ENCODE measurements around the gene MBP. TPM values are rescaled to one million over a fixed set of nuclear protein-coding genes. Genes with fewer than 3 reads are reported as not detected.

Gene MBP
- total RNA-seq, 1 donor from 2014 or later: 9.7 TPM

DNA sequence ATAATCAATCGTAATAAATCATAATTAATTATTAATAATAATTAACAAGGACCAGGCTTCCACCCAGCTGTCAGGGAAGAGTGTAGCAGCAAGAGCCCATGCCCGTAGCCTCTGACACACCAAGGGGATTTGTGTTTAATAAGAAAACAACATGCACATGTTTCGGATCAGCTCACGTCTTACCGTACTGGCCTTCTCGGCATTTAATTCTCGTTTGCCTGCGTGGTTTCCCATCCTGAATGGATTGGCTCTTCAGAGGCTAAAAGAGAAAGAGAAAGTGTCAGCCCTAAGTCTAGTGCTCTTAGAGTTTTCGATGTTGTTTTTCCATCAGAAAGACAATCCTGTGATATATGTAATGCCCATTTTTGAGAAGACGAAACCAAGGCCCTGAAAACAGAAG lies 27.6 kb downstream of the MBP start:
- Mint-ChIP-seq H3K36me3 (ENCODE audit: low read depth, unreplicated experiment) (no peaks in the 10 kb centered on the region), H3K27me3 (ENCODE audit: unreplicated experiment) (peaks cover 3% of the 10 kb centered on the region), H3K4me3 (ENCODE audit: unreplicated experiment) (no peak overlapping the region), H3K4me1 (ENCODE audit: unreplicated experiment) (peaks cover 56% of the 10 kb centered on the region), H3K9me3 (ENCODE audit: unreplicated experiment) (no peaks in the 10 kb centered on the region), H3K27ac (ENCODE audit: unreplicated experiment) (no peak overlapping the region)
- DNase-seq (ENCODE audit: low spot score): no peak
- TF ChIP-seq, protein P1, sequence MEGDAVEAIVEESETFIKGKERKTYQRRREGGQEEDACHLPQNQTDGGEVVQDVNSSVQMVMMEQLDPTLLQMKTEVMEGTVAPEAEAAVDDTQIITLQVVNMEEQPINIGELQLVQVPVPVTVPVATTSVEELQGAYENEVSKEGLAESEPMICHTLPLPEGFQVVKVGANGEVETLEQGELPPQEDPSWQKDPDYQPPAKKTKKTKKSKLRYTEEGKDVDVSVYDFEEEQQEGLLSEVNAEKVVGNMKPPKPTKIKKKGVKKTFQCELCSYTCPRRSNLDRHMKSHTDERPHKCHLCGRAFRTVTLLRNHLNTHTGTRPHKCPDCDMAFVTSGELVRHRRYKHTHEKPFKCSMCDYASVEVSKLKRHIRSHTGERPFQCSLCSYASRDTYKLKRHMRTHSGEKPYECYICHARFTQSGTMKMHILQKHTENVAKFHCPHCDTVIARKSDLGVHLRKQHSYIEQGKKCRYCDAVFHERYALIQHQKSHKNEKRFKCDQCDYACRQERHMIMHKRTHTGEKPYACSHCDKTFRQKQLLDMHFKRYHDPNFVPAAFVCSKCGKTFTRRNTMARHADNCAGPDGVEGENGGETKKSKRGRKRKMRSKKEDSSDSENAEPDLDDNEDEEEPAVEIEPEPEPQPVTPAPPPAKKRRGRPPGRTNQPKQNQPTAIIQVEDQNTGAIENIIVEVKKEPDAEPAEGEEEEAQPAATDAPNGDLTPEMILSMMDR (IDR thresholded peaks at IDR 0.05; ENCODE audit: unreplicated experiment): no peak

DNA sequence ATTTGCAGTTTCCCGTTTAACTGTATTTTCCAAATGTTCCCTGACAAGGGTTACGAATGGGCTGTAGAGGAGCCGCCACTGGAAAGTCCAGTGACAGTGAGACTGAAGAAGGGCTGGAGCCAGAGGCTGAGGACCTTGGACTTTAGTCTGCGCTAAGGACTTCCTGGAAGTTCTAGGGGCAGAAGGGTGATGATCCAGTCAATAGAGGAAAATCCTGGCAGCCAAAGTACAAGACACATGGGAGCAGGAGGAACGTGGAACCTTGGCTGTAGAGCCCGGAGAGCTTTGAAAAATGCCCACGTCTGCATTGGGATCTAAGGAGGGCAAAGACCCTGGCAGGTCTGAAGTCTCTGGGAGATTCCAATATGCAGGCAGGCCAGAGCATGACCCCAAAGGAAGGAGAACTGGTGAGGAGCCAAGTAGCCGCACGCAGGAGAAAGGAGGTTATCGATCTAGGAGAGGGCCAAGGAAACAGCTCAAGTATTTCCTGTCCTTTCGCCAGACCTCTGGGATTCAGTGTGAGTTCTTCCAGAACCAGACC lies 28.5 kb downstream of the MBP start:
- Mint-ChIP-seq H3K27ac (ENCODE audit: unreplicated experiment) (no peak overlapping the region), H3K4me1 (ENCODE audit: unreplicated experiment) (peaks cover 64% of the 10 kb centered on the region), H3K27me3 (ENCODE audit: unreplicated experiment) (peaks cover 3% of the 10 kb centered on the region), H3K36me3 (ENCODE audit: low read depth, unreplicated experiment) (no peaks in the 10 kb centered on the region), H3K9me3 (ENCODE audit: unreplicated experiment) (no peaks in the 10 kb centered on the region), H3K4me3 (ENCODE audit: unreplicated experiment) (no peak overlapping the region)
- TF ChIP-seq, protein P1 (IDR thresholded peaks at IDR 0.05; ENCODE audit: unreplicated experiment): no peak
- no peak for DNase-seq (ENCODE audit: low spot score)

DNA sequence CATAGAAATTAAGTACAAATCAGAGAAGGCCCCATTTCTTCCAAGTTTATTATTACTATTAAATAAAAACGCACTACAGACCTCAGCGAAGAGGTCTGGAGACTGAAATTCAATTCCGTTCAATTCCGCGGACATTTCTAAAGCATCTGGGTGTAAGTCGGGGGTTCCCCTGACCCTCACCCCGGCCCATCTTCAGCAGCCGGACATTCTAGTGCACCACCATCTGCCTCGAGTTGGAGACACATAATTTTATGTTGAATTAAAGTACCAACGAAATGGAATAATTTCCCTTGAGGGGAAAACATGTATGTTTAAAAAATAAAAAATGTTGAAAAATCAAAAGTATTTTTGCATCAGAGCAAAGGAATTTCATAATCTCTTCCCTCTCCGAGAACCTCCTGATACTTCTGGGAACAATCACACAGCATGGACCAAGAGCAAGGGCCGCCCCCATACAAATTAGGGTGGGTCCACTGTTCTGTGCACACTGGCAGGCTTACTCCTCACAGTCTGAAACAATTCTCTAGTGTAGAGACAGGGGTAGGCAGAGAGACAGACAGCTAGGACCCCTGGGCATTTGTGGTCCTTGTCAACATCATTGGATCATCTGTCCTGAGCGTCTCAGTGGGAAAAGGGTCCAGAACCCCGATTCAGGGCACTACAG lies 29.3 kb downstream of the MBP start:
- H3K9me3 Mint-ChIP-seq (ENCODE audit: unreplicated experiment): no peaks in the 10 kb centered on the region
- H3K36me3 Mint-ChIP-seq (ENCODE audit: low read depth, unreplicated experiment): no peaks in the 10 kb centered on the region
- H3K4me3 Mint-ChIP-seq (ENCODE audit: unreplicated experiment): no peak overlapping the region
- peaks cover 70% of the 10 kb centered on the region for H3K4me1 Mint-ChIP-seq (ENCODE audit: unreplicated experiment)
- DNase-seq (ENCODE audit: low spot score): no peak
- H3K27ac Mint-ChIP-seq (ENCODE audit: unreplicated experiment): no peak overlapping the region
- TF ChIP-seq, protein P1 (IDR thresholded peaks at IDR 0.05; ENCODE audit: unreplicated experiment): no peak
- H3K27me3 Mint-ChIP-seq (ENCODE audit: unreplicated experiment): peaks cover 3% of the 10 kb centered on the region

DNA sequence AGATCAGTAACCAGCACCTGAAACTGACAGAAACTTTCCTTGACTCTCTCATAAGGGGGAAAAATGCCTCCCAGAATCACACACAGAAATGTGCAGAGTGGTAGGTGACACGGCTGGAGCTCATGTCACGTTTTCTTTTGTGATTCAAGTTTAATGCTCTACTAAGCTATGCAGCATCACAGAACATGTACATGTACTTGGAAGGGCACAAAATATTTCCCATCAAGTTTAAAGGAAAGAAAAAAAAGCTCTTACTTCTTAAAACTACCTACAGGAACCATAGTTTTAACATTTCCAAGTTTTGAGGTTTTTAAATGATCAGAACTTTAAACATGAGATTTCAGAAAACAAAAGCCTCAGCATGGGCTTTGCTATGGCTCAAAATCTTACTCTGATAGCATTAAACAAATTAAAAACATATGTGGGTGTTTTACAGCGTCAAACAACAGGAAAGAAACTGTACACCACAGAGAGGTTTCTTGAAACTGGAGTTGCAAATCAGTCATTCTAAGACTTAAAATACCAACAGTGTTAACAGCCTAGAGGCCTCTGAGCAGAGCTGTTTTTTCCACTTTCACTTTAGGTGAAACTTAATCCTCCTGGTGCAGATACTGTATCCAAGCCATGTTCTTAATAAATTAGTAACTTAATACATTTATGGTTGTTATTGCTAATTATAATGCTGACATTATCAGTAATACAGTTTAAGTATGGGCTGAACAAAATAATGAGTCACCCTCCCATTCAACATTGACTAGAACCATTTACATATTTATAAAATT lies 30.1 kb downstream of the MBP start:
- Mint-ChIP-seq H3K4me1 (ENCODE audit: unreplicated experiment) (peaks cover 70% of the 10 kb centered on the region), H3K4me3 (ENCODE audit: unreplicated experiment) (no peak overlapping the region), H3K9me3 (ENCODE audit: unreplicated experiment) (no peaks in the 10 kb centered on the region), H3K27me3 (ENCODE audit: unreplicated experiment) (peaks cover 3% of the 10 kb centered on the region), H3K27ac (ENCODE audit: unreplicated experiment) (no peak overlapping the region), H3K36me3 (ENCODE audit: low read depth, unreplicated experiment) (no peaks in the 10 kb centered on the region)
- DNase-seq (ENCODE audit: low spot score): no peak
- TF ChIP-seq, protein P1 (IDR thresholded peaks at IDR 0.05; ENCODE audit: unreplicated experiment): no peak
